GM12878 (cell line): ENCODE measurements around the gene ERO1B. TPM values are rescaled to one million over a fixed set of nuclear protein-coding genes. Genes with fewer than 3 reads are reported as not detected.

ENCODE experiments used
- ATAC-seq: fragments of 200-7000 bp; cut with Tn5 transposase; 3 replicates; pipeline ENCODE4 v1.9.1; 2020; ENCODE audit warnings: mild to moderate bottlenecking, moderate library complexity
- BruUV-seq: library from RNA; stranded (reverse); fragments of 400-500 nt; replicated peaks from 2 replicates; lab custom pipeline; 2021; lab: Mats Ljungman, UMichigan
- CTCF ChIA-PET: fragments of 300-600 bp; sonication (Branson Sonifier 250); formaldehyde crosslinking; extraction: SDS; loops from one replicate; lab custom pipeline; 2021; ENCODE audit warnings: inconsistent platforms; lab: Yijun Ruan, JAX
- POLR2A ChIA-PET: fragments of 350-600 bp; formaldehyde crosslinking; extraction: SDS; loops from one replicate; lab custom pipeline; 2021; ENCODE audit warnings: inconsistent platforms; lab: Charles Lee
- RAD21 ChIA-PET: fragments of 300-600 bp; sonication (Branson Sonifier 250); formaldehyde crosslinking; loops from one replicate; lab custom pipeline; 2023; ENCODE audit warnings: antibody characterized with exemption; ENCODE audit not compliant: unreplicated experiment; lab: Charles Lee
- SMC1A ChIA-PET: fragments of 300-600 bp; sonication (Branson Sonifier 250); formaldehyde crosslinking; loops from one replicate; lab custom pipeline; 2023; ENCODE audit not compliant: unreplicated experiment, uncharacterized antibody; lab: Charles Lee
- DNase-seq: peaks from one replicate; pipeline ENCODE4 v3.0.0-alpha.2; 2011; ENCODE audit warnings: low read depth, low spot score
- FAIRE-seq: peaks from 3 replicates; lab custom pipeline; 2011; peaks lifted over from hg19 to GRCh38; lab: Jason Lieb, UNC
- H2AFZ ChIP-seq: 2 replicates; pipeline ENCODE4 v1.6.0; 2011; ENCODE audit warnings: low read depth, low read length, control low read depth; ENCODE audit not compliant: control insufficient read depth
- H3K27ac ChIP-seq: 2 replicates; pipeline ENCODE4 v1.5.1; 2011; ENCODE audit warnings: control low read depth; ENCODE audit not compliant: control insufficient read depth, insufficient read depth
- H3K27me3 ChIP-seq, 2 experiments: replicated peaks in 1 of 2; 2 replicates each; pipeline versions ENCODE4 v1.6.0 to v1.6.1; 2011; ENCODE audit warnings: low read length in 1 of 2; ENCODE audit not compliant: control insufficient read depth in 2 of 2, insufficient read depth in 2 of 2
- H3K36me3 ChIP-seq, 2 experiments: 2 replicates each; pipeline ENCODE4 v1.5.1; 2011; ENCODE audit warnings: low read length in 1 of 2; ENCODE audit not compliant: control insufficient read depth in 2 of 2, insufficient read depth in 2 of 2
- H3K4me1 ChIP-seq: 2 replicates; pipeline ENCODE4 v1.6.1; 2011; ENCODE audit warnings: mild to moderate bottlenecking, low read length, moderate library complexity, mixed read lengths; ENCODE audit not compliant: control insufficient read depth, insufficient read depth
- H3K4me2 ChIP-seq: 2 replicates; pipeline ENCODE4 v1.6.0; 2011; ENCODE audit warnings: control low read depth; ENCODE audit not compliant: control insufficient read depth, insufficient read depth
- H3K4me3 ChIP-seq: fragments of 200-600 bp; sonication (generic); 2 replicates; pipeline ENCODE4 v1.5.1; 2016
- H3K79me2 ChIP-seq: 2 replicates; pipeline ENCODE4 v1.6.0; 2011; ENCODE audit warnings: low read length; ENCODE audit not compliant: control insufficient read depth, insufficient read depth
- H3K9ac ChIP-seq: 2 replicates; pipeline ENCODE4 v1.8.0; 2011; ENCODE audit warnings: low read length, control low read depth, mixed read lengths; ENCODE audit not compliant: control insufficient read depth, insufficient read depth
- H3K9me3 ChIP-seq: replicated peaks from 3 replicates; pipeline ENCODE4 v1.5.1; 2011; ENCODE audit warnings: mild to moderate bottlenecking, low read length; ENCODE audit not compliant: control insufficient read depth, insufficient read depth
- H4K20me1 ChIP-seq: 2 replicates; pipeline ENCODE4 v1.6.0; 2011; ENCODE audit not compliant: control insufficient read depth, insufficient read depth
- BCL3 ChIP-seq: IDR thresholded peaks from 2 replicates; pipeline ENCODE4 v1.6.1; 2011; ENCODE audit warnings: borderline replicate concordance, low read depth, mild to moderate bottlenecking, moderate library complexity, low read length; ENCODE audit not compliant: insufficient read depth, poor library complexity, severe bottlenecking
- CTCF ChIP-seq, 3 experiments: IDR thresholded peaks in 2 of 3; conservative IDR thresholded peaks in 1 of 3; 2 replicates each; pipeline ENCODE4 v1.5.1; 2011; ENCODE audit warnings: low read depth in 3 of 3, low read length in 3 of 3, mild to moderate bottlenecking in 3 of 3, control low read depth in 2 of 3, moderate library complexity in 2 of 3, inconsistent platforms in 1 of 3, mixed read lengths in 1 of 3; ENCODE audit not compliant: control insufficient read depth in 2 of 3, insufficient read depth in 1 of 3; ENCODE audit errors: extremely low read depth in 1 of 3
- CUX1 ChIP-seq: IDR thresholded peaks from 2 replicates; pipeline ENCODE4 v1.6.1; 2012; ENCODE audit warnings: improper control_type of control experiment, low read depth, low read length; ENCODE audit not compliant: insufficient replicate concordance
- POLR2AphosphoS5 ChIP-seq: IDR thresholded peaks from 2 replicates; pipeline ENCODE4 v1.6.1; 2011; ENCODE audit warnings: mild to moderate bottlenecking, low read length, inconsistent platforms
- RB1 ChIP-seq: fragments of 450-650 bp; formaldehyde crosslinking; IDR thresholded peaks from 2 replicates; pipeline ENCODE4 v1.6.1; 2017; ENCODE audit warnings: mild to moderate bottlenecking, borderline replicate concordance
- STAT3 ChIP-seq: IDR thresholded peaks from 2 replicates; pipeline ENCODE4 v1.6.1; 2011; ENCODE audit warnings: low read depth, low read length, improper control_type of control experiment
- TCF12 ChIP-seq: IDR thresholded peaks from 2 replicates; pipeline ENCODE4 v1.6.1; 2011; ENCODE audit warnings: low read depth, mild to moderate bottlenecking, low read length
- TCF3 ChIP-seq: IDR thresholded peaks from 2 replicates; pipeline ENCODE4 v1.6.1; 2012; ENCODE audit warnings: low read depth, mild to moderate bottlenecking, low read length, borderline replicate concordance; ENCODE audit not compliant: insufficient read depth
- ZNF384 ChIP-seq: IDR thresholded peaks from 2 replicates; pipeline ENCODE4 v1.6.1; 2012; ENCODE audit warnings: low read depth, mild to moderate bottlenecking, low read length, improper control_type of control experiment, borderline replicate concordance
- WGBS: methylation state at CpG from one replicate; pipeline ENCODE4 v1.1.6; 2016; ENCODE audit warnings: low lambda C conversion rate; ENCODE audit not compliant: insufficient replicate concordance, insufficient coverage; ENCODE audit errors: missing lambda C conversion rate; 5-methylcytosine and 5-hydroxymethylcytosine counted together
- in situ Hi-C: fragments of 300-500 bp; cut with MboI; formaldehyde crosslinking; loops from 9 replicates; pipeline ENCODE4 v1.14.3; 2018; ENCODE audit warnings: mixed read lengths
- intact Hi-C: fragments of 100-400 bp; cut with micrococcal nuclease; formaldehyde crosslinking; loops from one replicate; pipeline ENCODE4 v1.14.2; 2022; ENCODE audit not compliant: unreplicated experiment
- polyA plus RNA-seq, 11 experiments: library from polyadenylated mRNA; depleted of rRNA in 4 of 11; unstranded in 6 of 11; stranded (reverse) in 5 of 11; fragments of >200 nt; fragmentation: Nextera tagmentation in 4 of 11; fragmentation: Illumina TruSeq in 1 of 11; extraction: Ambion mirVana in 4 of 11; extraction: Trizol in 1 of 11; gene quantifications; 1 replicate in 1 of 11; 2 replicates in 10 of 11; pipeline versions ENCODE4 v1.2.1 to v1.2.3, GENCODE V29; 2011 to 2016; ENCODE audit warnings: inconsistent platforms in 2 of 11, missing spikeins in 2 of 11, low read depth in 1 of 11
- total RNA-seq, 4 experiments: library from RNA; depleted of rRNA in 3 of 4; stranded (reverse); fragments of >200 nt in 3 of 4; fragmentation: Illumina TruSeq in 1 of 4; extraction: Trizol in 1 of 4; gene quantifications; 2 replicates each; pipeline versions ENCODE4 v1.2.1 to v1.2.3, GENCODE V29; 2013 to 2021

The ERO1B gene
- total and polyA plus RNA-seq, 10 of the 15 experiments (the other 5 are each of a cell fraction or from before 2014, with no cell fraction given), result 9.0 to 30.9 (median 23.0) TPM

GRCh38 chr1:236168716-236169429, 112.9 kb downstream of the ERO1B start:
- TF ChIP-seq POLR2AphosphoS5 (0 out of 2 replicates have a peak, but pooled peaks have one; percentile 32), CTCF (IDR thresholded peaks at IDR 0.05 in 2 of 3, conservative IDR thresholded peaks at IDR 0.05 in 1 of 3; ENCODE audit: control insufficient read depth in 2 of 3, extremely low read depth in 1 of 3, insufficient read depth in 1 of 3, low read depth in 3 of 3, low read length in 3 of 3) (peak in 2 of 3 experiments; percentile 15 to 16; a peak in 1 of 6 replicates), ZNF384 (no peak), TCF12 (peak; percentile 88), CUX1 (no peak), TCF3 (peak; percentile 91), STAT3 (no peak), RB1 (no peak), BCL3 (peak; percentile 63)
- in situ Hi-C loops (no loop called here), intact Hi-C loops (no loop called here)
- ChIA-PET SMC1A (interaction anchor here (1.1 kb wide), 1 partner anchor 56 kb away, joined by 4 read pairs; no protein-coding TSS in a partner anchor), CTCF (interaction anchor here (1.0 kb wide), 1 partner anchor 24 kb away, joined by 3 read pairs; no protein-coding TSS in a partner anchor), POLR2A (interaction anchor here (1.3 kb wide), 1 partner anchor 120 kb away, joined by 3 read pairs; no protein-coding TSS in a partner anchor), RAD21 (no interaction called here)
- Histone ChIP-seq H4K20me1 (no peaks in the 10 kb centered on the region), H3K27me3 (no peaks in the 10 kb centered on the region), H3K36me3 (peaks cover 8 to 9% of the 10 kb centered on the region in 2 experiments), H3K4me2 (no peak overlapping the region), H3K27ac (no peak overlapping the region), H2AFZ (no peak overlapping the region), H3K79me2 (peaks cover 9% of the 10 kb centered on the region), H3K4me3 (no peak overlapping the region), H3K4me1 (peaks cover 3% of the 10 kb centered on the region), H3K9me3 (peaks cover 3% of the 10 kb centered on the region; the same call in 2 of the 3 replicates), H3K9ac (no peak overlapping the region)
- ATAC-seq (peak; percentile 17), FAIRE-seq (no peak), DNase-seq (no peak)
- BruUV-seq, result no TSS peak
- 13% methylated on average over 10 of the region's 10 CpGs for WGBS
